ENCODE results near the gene ITGAL.

Gene ITGAL

DNA sequence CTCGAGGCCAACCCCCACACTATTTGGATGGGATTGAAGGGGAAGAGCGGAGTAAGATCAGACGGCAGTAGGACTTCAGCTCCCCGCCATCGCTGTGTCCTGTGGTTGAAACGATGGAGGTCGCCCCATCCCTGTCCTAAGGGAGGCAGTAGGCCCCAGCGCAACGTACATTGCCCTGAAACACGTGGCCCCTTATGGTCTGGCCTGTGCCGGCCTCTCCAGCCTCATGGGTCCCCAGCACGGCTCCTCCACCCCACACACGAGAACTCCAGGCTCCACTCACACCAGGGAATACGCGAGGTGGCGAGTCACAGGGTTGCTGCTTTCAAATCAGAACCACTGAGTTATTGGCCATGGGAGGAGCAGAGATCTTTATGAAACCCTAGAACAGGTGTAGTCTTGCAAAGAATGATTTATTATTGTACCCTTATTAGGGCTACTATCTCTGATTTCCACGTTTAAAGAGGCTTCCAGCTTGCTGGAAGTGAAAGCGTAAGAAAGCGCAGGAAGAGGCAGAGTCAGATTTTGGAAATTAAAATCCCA is 42.0 kb upstream of the ITGAL start (continued):
- no peak for TF ChIP-seq SNAI2 (CRISPR knock-in tag; IDR thresholded peaks at IDR 0.05)
- TF ChIP-seq ISL1 (CRISPR knock-in tag; IDR thresholded peaks at IDR 0.05): no peak
- TF ChIP-seq TCF4 (CRISPR knock-in tag; IDR thresholded peaks at IDR 0.05; ENCODE audit: borderline replicate concordance): no peak
- no peak for TF ChIP-seq ZNF565 (CRISPR knock-in tag; conservative IDR thresholded peaks at IDR 0.05; ENCODE audit: low read depth)
- no peak for TF ChIP-seq RARB (CRISPR knock-in tag; IDR thresholded peaks at IDR 0.05)
- no peak for TF ChIP-seq PPARA (CRISPR knock-in tag; IDR thresholded peaks at IDR 0.05; ENCODE audit: borderline replicate concordance)
- no peak for TF ChIP-seq ZC3H10 (CRISPR knock-in tag; IDR thresholded peaks at IDR 0.05)

DNA sequence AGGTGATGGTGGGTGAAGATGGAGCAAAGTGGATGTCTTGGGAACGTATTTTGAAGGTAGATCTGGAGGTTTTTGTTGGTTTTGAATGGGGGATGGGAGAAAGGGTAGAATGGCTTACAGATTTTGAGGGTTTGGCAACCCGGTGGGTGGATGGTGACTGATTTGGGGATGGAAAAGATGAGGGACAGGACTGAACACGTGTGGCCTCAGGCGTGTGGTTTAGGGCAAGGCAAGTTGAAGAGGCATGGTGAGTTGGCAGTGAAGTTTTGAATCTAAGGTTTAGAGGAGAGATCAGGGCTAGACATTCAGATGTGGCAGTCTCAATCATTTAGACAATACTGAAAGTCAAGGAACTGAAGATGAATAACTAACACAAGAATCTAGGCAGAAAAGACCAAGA is 37.7 kb upstream of the ITGAL start:
- ATAC-seq: no peak

DNA sequence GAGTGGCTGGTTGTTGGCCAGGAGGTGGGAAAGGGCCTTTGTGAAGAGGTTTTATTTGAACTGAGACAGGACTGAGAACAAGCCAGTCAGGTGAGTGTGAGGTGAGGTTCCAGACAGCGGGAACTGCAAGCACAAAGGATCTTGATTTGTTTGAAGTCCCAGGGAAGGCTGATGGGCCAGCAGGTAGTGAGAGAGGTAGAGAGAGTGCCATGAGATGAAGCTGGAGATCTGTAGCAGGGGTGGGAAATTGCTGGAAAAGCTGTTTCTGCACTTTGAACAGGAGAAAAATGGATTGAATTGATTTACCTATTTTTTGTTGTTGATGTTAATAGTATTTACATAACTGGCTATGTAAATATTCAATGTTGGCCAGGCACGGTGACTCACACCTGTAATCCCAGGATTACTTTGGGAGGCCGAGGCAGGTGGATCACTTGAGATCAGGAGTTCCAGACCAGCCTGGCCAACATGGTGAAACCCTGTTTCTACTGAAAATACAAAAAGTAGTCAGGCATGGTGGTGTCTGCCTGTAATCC is 35.0 kb upstream of the ITGAL start:
- no peak for ATAC-seq
- TF ChIP-seq ZFP3 (CRISPR knock-in tag; IDR thresholded peaks at IDR 0.05): no peak
- no peak for TF ChIP-seq ZNF565 (CRISPR knock-in tag; conservative IDR thresholded peaks at IDR 0.05; ENCODE audit: low read depth)
- TF ChIP-seq GLIS3 (CRISPR knock-in tag; IDR thresholded peaks at IDR 0.05): no peak
- TF ChIP-seq SNAI2 (CRISPR knock-in tag; IDR thresholded peaks at IDR 0.05): no peak
- TF ChIP-seq ZFP30 (CRISPR knock-in tag; IDR thresholded peaks at IDR 0.05): no peak
- TF ChIP-seq ARNTL (CRISPR knock-in tag; IDR thresholded peaks at IDR 0.05; ENCODE audit: borderline replicate concordance, low read depth): no peak
- TF ChIP-seq TOX (CRISPR knock-in tag; IDR thresholded peaks at IDR 0.05; ENCODE audit: borderline replicate concordance): no peak
- TF ChIP-seq ZNF8 (CRISPR knock-in tag; IDR thresholded peaks at IDR 0.05): no peak
- TF ChIP-seq, protein P1, sequence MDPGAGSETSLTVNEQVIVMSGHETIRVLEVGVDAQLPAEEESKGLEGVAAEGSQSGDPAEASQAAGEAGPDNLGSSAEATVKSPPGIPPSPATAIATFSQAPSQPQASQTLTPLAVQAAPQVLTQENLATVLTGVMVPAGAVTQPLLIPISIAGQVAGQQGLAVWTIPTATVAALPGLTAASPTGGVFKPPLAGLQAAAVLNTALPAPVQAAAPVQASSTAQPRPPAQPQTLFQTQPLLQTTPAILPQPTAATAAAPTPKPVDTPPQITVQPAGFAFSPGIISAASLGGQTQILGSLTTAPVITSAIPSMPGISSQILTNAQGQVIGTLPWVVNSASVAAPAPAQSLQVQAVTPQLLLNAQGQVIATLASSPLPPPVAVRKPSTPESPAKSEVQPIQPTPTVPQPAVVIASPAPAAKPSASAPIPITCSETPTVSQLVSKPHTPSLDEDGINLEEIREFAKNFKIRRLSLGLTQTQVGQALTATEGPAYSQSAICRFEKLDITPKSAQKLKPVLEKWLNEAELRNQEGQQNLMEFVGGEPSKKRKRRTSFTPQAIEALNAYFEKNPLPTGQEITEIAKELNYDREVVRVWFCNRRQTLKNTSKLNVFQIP (CRISPR knock-in tag; IDR thresholded peaks at IDR 0.05; ENCODE audit: borderline replicate concordance, low read depth): no peak
- TF ChIP-seq TCF4 (CRISPR knock-in tag; IDR thresholded peaks at IDR 0.05; ENCODE audit: borderline replicate concordance): no peak
- TF ChIP-seq, protein P2, sequence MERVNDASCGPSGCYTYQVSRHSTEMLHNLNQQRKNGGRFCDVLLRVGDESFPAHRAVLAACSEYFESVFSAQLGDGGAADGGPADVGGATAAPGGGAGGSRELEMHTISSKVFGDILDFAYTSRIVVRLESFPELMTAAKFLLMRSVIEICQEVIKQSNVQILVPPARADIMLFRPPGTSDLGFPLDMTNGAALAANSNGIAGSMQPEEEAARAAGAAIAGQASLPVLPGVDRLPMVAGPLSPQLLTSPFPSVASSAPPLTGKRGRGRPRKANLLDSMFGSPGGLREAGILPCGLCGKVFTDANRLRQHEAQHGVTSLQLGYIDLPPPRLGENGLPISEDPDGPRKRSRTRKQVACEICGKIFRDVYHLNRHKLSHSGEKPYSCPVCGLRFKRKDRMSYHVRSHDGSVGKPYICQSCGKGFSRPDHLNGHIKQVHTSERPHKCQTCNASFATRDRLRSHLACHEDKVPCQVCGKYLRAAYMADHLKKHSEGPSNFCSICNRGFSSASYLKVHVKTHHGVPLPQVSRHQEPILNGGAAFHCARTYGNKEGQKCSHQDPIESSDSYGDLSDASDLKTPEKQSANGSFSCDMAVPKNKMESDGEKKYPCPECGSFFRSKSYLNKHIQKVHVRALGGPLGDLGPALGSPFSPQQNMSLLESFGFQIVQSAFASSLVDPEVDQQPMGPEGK (CRISPR knock-in tag; IDR thresholded peaks at IDR 0.05; ENCODE audit: borderline replicate concordance): no peak
- TF ChIP-seq, protein P3, sequence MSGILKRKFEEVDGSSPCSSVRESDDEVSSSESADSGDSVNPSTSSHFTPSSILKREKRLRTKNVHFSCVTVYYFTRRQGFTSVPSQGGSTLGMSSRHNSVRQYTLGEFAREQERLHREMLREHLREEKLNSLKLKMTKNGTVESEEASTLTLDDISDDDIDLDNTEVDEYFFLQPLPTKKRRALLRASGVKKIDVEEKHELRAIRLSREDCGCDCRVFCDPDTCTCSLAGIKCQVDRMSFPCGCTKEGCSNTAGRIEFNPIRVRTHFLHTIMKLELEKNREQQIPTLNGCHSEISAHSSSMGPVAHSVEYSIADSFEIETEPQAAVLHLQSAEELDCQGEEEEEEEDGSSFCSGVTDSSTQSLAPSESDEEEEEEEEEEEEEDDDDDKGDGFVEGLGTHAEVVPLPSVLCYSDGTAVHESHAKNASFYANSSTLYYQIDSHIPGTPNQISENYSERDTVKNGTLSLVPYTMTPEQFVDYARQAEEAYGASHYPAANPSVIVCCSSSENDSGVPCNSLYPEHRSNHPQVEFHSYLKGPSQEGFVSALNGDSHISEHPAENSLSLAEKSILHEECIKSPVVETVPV (CRISPR knock-in tag; IDR thresholded peaks at IDR 0.05): no peak
- no peak for TF ChIP-seq CSDC2 (CRISPR knock-in tag; IDR thresholded peaks at IDR 0.05)
- no peak for TF ChIP-seq ISL1 (CRISPR knock-in tag; IDR thresholded peaks at IDR 0.05)
- TF ChIP-seq BACH2 (CRISPR knock-in tag; IDR thresholded peaks at IDR 0.05; ENCODE audit: borderline replicate concordance): no peak

More for the DNA sequence above, 37.7 kb upstream of the ITGAL start:
- TF ChIP-seq, protein P3 (CRISPR knock-in tag; IDR thresholded peaks at IDR 0.05): no peak
- TF ChIP-seq ZFP3 (CRISPR knock-in tag; IDR thresholded peaks at IDR 0.05) (no peak), ISL1 (CRISPR knock-in tag; IDR thresholded peaks at IDR 0.05) (no peak), ARNTL (CRISPR knock-in tag; IDR thresholded peaks at IDR 0.05; ENCODE audit: borderline replicate concordance, low read depth) (no peak)
- TF ChIP-seq, protein P1 (CRISPR knock-in tag; IDR thresholded peaks at IDR 0.05; ENCODE audit: borderline replicate concordance, low read depth): no peak
- TF ChIP-seq, protein P2 (CRISPR knock-in tag; IDR thresholded peaks at IDR 0.05; ENCODE audit: borderline replicate concordance): no peak

Measured in SK-N-SH treated with all-trans-retinoic acid at 6 μM for 48 hours (cell line).